HAP-1 (cell line): Measurements from ENCODE around the gene NBEAL2.

Source experiments
- DNase-seq, 2 experiments: peaks; one replicate each; pipeline ENCODE4 v3.0.0-alpha.2; 2016 to 2020; ENCODE audit warnings: low spot score in 2 of 2
- H3K27me3 ChIP-seq: fragments of 250-450 bp; sonication (Bioruptor Pico); 2 replicates; pipeline ENCODE4 v1.5.1; 2020; ENCODE audit warnings: low read depth, mild to moderate bottlenecking, moderate library complexity
- H3K36me3 ChIP-seq: fragments of 250-450 bp; sonication (Bioruptor Pico); replicated peaks from 2 replicates; pipeline ENCODE4 v1.5.1; 2020; ENCODE audit warnings: mild to moderate bottlenecking
- H3K4me1 ChIP-seq: fragments of 250-450 bp; sonication (Bioruptor Pico); 2 replicates; pipeline ENCODE4 v1.5.1; 2020; ENCODE audit warnings: mild to moderate bottlenecking
- H3K4me3 ChIP-seq: fragments of 250-450 bp; sonication (Bioruptor Pico); 2 replicates; pipeline ENCODE4 v1.5.1; 2020; ENCODE audit warnings: mild to moderate bottlenecking, moderate library complexity
- H3K9me3 ChIP-seq: fragments of 250-450 bp; sonication (Bioruptor Pico); 2 replicates; pipeline ENCODE4 v1.5.1; 2020; ENCODE audit warnings: mild to moderate bottlenecking, moderate library complexity
- in situ Hi-C: fragments of 300-500 bp; cut with MboI; formaldehyde crosslinking; loops from 3 replicates; pipeline ENCODE4 v1.14.3; 2020; ENCODE audit warnings: low sequenced_read_pairs, inconsistent platforms, mixed read lengths

NBEAL2 gene

DNA sequence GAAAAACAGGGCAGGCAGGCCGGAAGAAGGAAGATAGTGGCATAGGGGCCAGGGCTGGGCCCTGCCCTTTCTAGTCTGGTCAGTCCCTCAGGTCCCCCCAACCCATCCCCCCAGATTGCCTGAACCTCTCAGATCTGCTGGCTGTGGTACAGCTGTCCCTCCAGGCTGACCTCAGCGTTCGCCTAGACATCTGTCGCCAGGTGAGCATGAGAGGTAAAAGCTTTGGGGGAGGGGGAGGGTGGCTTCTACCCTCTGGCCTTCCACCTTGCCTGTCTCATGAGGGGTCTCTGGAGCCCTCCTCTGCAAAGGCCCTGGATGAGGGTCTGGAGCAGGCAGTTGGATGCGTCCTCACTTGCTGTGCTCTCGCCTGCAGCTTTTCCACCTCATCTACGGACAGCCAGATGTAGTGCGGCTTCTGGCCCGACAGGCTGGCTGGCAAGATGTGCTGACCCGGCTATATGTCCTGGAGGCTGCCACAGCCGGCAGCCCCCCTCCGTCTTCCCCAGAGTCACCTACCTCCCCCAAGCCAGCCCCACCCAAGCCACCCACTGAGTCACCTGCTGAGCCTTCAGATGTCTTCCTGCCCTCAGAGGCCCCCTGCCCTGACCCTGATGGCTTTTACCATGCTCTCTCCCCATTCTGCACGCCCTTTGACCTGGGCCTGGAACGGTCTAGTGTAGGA lies 20.2 kb downstream of the NBEAL2 start:
- DNase-seq = no peak
- no peaks in the 10 kb centered on the region for H3K27me3 ChIP-seq
- peaks cover 43% of the 10 kb centered on the region for H3K36me3 ChIP-seq
- H3K9me3 ChIP-seq = no peaks in the 10 kb centered on the region
- in situ Hi-C loops = no loop called here
- no peaks in the 10 kb centered on the region for H3K4me1 ChIP-seq
- no peak overlapping the region for H3K4me3 ChIP-seq

- Histone ChIP-seq H3K4me1 (no peaks in the 10 kb centered on the region), H3K36me3 (peaks cover 46% of the 10 kb centered on the region), H3K4me3 (no peak overlapping the region), H3K27me3 (no peaks in the 10 kb centered on the region), H3K9me3 (no peaks in the 10 kb centered on the region)
- in situ Hi-C loops = no loop called here
- no peak for DNase-seq
Measured at GRCh38 chr3:47000198-47000815, 20.8 kb downstream of the NBEAL2 start.

DNA sequence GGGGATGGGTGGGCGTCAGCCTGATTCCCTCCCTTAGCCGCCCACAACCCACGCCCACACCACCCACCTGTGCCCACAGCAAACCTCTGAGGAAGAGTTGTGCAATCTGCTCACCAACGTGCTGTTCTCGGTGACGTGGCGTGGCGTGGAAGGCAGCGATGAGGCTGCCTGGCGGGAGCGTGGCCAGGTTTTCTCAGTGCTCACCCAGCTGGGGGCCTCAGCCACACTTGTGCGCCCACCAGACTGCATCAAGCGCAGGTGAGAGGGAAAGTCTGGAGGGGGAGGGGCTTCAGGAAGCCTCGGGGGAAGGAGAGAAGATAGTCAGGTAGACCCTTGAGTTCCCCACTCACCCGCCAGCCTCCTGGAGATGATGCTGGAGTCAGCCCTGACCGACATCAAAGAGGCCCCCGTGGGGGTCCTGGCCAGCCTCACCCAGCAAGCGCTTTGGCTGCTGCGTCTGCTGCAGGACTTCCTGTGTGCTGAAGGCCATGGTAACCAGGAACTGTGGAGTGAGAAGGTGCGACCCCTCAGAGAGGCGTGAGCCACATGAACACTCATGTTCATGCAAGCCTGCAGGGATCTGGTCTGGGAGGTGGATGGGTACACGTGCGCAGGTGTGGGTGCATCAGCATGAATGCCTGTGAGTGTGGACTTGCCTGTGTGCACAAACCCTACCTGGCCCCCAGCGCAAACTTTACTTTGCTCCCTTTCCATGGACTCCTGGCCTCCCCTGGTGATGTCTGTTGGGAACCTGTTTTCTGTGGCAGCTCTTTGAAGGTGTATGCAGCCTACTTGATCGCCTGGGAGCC lies 21.7 kb downstream of the NBEAL2 start:
- peaks cover 54% of the 10 kb centered on the region for H3K36me3 ChIP-seq
- no peak for DNase-seq
- H3K27me3 ChIP-seq = no peaks in the 10 kb centered on the region
- H3K9me3 ChIP-seq = no peaks in the 10 kb centered on the region
- in situ Hi-C loops = no loop called here
- no peaks in the 10 kb centered on the region for H3K4me1 ChIP-seq
- no peak overlapping the region for H3K4me3 ChIP-seq

DNA sequence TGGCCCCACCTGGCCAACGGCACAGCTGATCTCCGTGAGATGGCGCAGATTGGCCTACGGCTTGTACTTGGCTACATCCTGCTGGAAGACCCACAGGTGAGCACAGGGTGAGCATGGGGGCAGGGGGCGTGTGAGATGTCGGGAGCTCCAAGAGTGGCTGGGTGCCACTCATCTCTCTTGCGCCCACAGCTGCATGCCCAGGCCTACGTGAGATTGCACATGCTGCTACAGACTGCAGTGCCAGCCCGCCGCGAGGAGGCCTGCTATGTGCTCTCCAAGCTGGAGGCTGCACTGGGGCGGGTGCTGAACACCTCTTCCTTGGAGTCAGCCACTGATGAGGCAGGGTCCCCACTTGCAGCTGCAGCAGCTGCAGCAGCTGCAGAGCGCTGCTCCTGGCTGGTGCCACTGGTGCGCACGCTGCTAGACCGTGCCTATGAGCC lies 22.3 kb downstream of the NBEAL2 start:
- Histone ChIP-seq H3K4me3 (no peak overlapping the region), H3K4me1 (no peaks in the 10 kb centered on the region), H3K27me3 (no peaks in the 10 kb centered on the region), H3K36me3 (peaks cover 60% of the 10 kb centered on the region), H3K9me3 (no peaks in the 10 kb centered on the region)
- DNase-seq = no peak
- in situ Hi-C loops = no loop called here

DNA sequence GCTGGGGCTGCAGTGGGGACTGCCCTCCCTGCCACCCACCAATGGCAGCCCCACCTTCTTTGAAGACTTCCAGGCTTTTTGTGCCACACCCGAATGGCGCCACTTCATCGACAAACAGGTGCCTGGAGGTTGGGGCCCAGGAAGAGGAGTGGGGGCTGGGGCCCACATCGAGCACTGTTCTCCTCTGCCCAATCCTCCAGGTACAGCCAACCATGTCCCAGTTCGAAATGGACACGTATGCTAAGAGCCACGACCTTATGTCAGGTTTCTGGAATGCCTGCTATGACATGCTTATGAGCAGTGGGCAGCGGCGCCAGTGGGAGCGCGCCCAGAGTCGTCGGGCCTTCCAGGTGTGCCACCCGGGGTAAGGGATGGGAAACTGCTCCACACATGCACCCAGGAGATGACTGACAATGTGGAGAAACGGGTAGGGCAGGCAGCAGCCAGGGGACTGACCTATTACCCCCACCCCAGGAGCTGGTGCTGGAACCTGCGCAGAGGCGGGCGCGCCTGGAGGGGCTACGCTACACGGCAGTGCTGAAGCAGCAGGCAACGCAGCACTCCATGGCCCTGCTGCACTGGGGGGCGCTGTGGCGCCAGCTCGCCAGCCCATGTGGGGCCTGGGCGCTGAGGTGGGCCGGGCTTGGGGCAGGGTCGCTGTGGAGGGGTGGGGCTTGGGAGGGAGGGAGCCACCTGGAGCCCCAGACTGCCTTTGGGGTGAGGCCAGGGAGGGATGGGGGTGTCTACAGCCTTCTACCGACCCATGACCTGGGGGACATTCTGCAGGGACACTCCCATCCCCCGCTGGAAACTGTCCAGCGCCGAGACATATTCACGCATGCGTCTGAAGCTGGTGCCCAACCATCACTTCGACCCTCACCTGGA lies 22.9 kb downstream of the NBEAL2 start:
- H3K9me3 ChIP-seq = no peaks in the 10 kb centered on the region
- H3K27me3 ChIP-seq = no peaks in the 10 kb centered on the region
- no peak overlapping the region for H3K4me3 ChIP-seq
- H3K36me3 ChIP-seq = peaks cover 62% of the 10 kb centered on the region
- in situ Hi-C loops = no loop called here
- no peak for DNase-seq
- H3K4me1 ChIP-seq = no peaks in the 10 kb centered on the region

DNA sequence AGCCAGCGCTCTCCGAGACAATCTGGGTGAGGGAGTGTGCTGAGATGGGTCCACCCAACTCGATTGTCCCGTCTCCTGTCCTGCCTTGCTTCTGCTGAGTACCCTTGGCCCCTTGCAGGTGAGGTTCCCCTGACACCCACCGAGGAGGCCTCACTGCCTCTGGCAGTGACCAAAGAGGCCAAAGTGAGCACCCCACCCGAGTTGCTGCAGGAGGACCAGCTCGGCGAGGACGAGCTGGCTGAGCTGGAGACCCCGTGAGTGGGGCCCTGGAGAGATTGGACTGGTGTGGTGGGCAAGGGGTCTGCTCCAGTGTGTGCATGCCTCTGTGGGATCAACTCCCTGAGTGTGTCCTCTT lies 23.6 kb downstream of the NBEAL2 start:
- in situ Hi-C loops = no loop called here
- Histone ChIP-seq H3K36me3 (peaks cover 65% of the 10 kb centered on the region), H3K4me1 (no peaks in the 10 kb centered on the region), H3K9me3 (no peaks in the 10 kb centered on the region), H3K4me3 (no peak overlapping the region), H3K27me3 (no peaks in the 10 kb centered on the region)
- no peak for DNase-seq

DNA sequence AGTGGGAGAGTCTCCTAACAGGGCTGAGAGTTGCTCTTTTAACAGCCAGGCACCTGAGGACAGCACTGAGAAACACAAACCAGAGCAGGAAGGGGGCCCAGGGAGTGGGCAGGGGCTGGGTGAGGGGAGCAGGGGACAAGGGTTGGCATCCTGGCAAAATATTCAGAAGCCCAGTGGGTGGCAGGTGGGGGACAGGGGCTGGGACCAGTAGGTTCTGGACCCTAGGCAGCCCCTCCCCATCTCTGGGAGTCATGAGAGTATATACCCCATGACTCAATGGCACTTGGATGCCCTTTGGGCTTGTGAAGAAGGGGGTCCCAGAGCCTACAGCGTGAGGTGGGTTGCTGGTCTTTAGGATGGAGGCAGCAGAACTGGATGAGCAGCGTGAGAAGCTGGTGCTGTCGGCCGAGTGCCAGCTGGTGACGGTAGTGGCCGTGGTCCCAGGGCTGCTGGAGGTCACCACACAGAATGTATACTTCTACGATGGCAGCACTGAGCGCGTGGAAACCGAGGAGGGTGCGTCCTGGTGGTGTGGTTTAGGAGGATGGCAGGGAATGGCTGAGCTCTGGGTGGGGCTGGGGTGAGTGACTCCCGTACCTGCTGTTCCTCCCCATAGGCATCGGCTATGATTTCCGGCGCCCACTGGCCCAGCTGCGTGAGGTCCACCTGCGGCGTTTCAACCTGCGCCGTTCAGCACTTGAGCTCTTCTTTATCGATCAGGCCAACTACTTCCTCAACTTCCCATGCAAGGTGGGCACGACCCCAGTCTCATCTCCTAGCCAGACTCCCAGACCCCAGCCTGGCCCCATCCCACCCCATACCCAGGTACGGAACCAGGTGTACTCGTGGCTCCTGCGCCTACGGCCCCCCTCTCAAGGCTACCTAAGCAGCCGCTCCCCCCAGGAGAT lies 24.2 kb downstream of the NBEAL2 start:
- Histone ChIP-seq H3K9me3 (no peaks in the 10 kb centered on the region), H3K27me3 (no peaks in the 10 kb centered on the region), H3K4me3 (no peak overlapping the region), H3K36me3 (peaks cover 62% of the 10 kb centered on the region), H3K4me1 (no peaks in the 10 kb centered on the region)
- in situ Hi-C loops = no loop called here
- no peak for DNase-seq

DNA sequence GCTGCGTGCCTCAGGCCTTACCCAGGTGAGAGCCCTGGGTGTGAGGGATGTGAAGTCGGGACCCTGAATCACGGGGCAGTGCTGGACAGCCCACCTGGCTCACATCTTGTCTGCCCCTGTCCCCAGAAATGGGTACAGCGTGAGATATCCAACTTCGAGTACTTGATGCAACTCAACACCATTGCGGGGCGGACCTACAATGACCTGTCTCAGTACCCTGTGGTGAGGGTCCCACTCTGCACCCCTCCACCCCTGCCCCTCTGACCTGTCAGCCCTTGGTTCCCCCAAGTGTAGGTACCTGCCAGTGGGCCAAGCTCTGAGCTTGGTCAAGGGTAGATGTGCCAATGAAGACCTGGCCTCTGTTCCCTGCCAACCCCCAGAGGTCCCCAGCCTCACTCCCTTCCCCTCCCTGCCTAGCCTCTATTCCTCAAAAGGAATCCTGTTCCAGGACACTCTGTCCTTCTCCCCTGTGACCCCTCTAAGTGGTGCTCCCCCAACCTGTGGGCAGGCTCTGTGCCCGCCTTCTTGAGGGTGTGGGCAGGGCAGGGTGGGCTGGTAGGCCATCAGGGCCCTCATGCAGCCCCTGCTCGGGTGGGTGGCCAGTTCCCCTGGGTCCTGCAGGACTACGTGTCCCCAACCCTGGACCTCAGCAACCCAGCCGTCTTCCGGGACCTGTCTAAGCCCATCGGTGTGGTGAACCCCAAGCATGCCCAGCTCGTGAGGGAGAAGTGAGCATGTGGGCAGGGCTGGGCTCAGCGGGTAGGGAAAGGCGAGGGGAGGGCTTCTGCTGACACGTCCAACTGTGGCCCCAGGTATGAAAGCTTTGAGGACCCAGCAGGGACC lies 25.1 kb downstream of the NBEAL2 start:
- Histone ChIP-seq H3K9me3 (no peaks in the 10 kb centered on the region), H3K4me3 (no peak overlapping the region), H3K36me3 (peaks cover 60% of the 10 kb centered on the region), H3K27me3 (no peaks in the 10 kb centered on the region), H3K4me1 (no peaks in the 10 kb centered on the region)
- in situ Hi-C loops = no loop called here
- DNase-seq = no peak

DNA sequence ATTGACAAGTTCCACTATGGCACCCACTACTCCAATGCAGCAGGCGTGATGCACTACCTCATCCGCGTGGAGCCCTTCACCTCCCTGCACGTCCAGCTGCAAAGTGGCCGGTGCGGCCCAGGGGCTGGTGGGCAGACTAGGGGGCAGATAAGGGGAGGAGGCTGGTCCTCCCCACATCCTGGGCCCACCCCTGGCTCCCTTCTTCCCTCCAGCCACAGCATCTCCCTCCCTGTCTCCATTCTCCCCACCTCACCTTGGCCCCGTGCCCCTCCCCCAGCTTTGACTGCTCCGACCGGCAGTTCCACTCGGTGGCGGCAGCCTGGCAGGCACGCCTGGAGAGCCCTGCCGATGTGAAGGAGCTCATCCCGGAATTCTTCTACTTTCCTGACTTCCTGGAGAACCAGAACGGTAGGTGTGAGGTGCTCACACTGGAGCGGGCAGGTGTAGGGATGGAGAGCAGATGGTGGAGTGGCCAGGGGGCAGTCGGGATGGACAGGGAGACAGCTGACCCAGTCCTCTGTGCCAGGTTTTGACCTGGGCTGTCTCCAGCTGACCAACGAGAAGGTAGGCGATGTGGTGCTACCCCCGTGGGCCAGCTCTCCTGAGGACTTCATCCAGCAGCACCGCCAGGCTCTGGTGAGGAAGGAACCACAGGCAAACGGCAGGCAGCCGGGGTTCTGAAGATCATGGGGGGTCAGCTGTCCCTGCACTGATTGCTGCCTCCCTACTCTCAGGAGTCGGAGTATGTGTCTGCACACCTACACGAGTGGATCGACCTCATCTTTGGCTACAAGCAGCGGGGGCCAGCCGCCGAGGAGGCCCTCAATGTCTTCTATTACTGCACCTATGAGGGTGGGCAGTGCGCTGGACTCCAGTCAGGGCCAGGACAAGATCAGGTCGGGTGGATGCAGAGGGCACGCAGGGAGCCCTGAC lies 26.0 kb downstream of the NBEAL2 start:
- DNase-seq = no peak
- Histone ChIP-seq H3K27me3 (no peaks in the 10 kb centered on the region), H3K9me3 (no peaks in the 10 kb centered on the region), H3K36me3 (peaks cover 55% of the 10 kb centered on the region), H3K4me1 (no peaks in the 10 kb centered on the region), H3K4me3 (no peak overlapping the region)
- in situ Hi-C loops = no loop called here

GRCh38 chr3:47006145-47006651 lies 26.7 kb downstream of the NBEAL2 start:
- Histone ChIP-seq H3K4me1 (no peaks in the 10 kb centered on the region), H3K27me3 (no peaks in the 10 kb centered on the region), H3K36me3 (peaks cover 49% of the 10 kb centered on the region), H3K4me3 (no peak overlapping the region), H3K9me3 (no peaks in the 10 kb centered on the region)
- DNase-seq = no peak
- in situ Hi-C loops = no loop called here

- in situ Hi-C loops = no loop called here
- Histone ChIP-seq H3K36me3 (peaks cover 41% of the 10 kb centered on the region), H3K4me3 (no peak overlapping the region), H3K4me1 (no peaks in the 10 kb centered on the region), H3K27me3 (no peaks in the 10 kb centered on the region), H3K9me3 (no peaks in the 10 kb centered on the region)
- no peak for DNase-seq
Measured at GRCh38 chr3:47007001-47007400, 27.5 kb downstream of the NBEAL2 start.
